CD8-positive, alpha-beta memory T cell (primary cell): ENCODE results near the gene RASA3. TPM values are rescaled to one million over a fixed set of nuclear protein-coding genes. Genes with fewer than 3 reads are reported as not detected.
A peak's percentile ranks its signal among the peaks of the same experiment; 100 is the strongest.

Experiments
- CTCF ChIA-PET: fragments of 350-600 bp; sonication (Branson Sonifier 250); formaldehyde crosslinking; loops from one replicate; lab custom pipeline; 2021; ENCODE audit warnings: antibody characterized with exemption; lab: Charles Lee
- POLR2A ChIA-PET: fragments of 350-600 bp; sonication (Branson Sonifier 250); formaldehyde crosslinking; loops from one replicate; lab custom pipeline; 2021; ENCODE audit warnings: antibody characterized with exemption; lab: Charles Lee
- DNase-seq, 5 donors: peaks; one replicate each; pipeline versions ENCODE4 v3.0.0 to v3.0.0-alpha.2; 2020 to 2022; ENCODE audit warnings: mixed read lengths in 1 of 5
- H3K27ac ChIP-seq: one replicate; pipeline ENCODE4 v1.7.0; 2013; ENCODE audit warnings: low read depth, mild to moderate bottlenecking, low read length, moderate library complexity
- H3K27me3 ChIP-seq: 2 replicates; pipeline ENCODE4 v1.7.0; 2013; ENCODE audit warnings: low read length, mild to moderate bottlenecking; ENCODE audit not compliant: insufficient read depth, poor library complexity, severe bottlenecking
- H3K36me3 ChIP-seq: 2 replicates; pipeline ENCODE4 v1.7.0; 2013; ENCODE audit warnings: mild to moderate bottlenecking, low read length, moderate library complexity; ENCODE audit not compliant: insufficient read depth
- H3K4me1 ChIP-seq: 2 replicates; pipeline ENCODE4 v1.7.0; 2013; ENCODE audit warnings: mild to moderate bottlenecking, low read length, moderate library complexity; ENCODE audit not compliant: insufficient read depth
- H3K4me3 ChIP-seq: 2 replicates; pipeline ENCODE4 v1.7.0; 2013; ENCODE audit warnings: mild to moderate bottlenecking, low read length
- H3K9me3 ChIP-seq: 2 replicates; pipeline ENCODE4 v1.7.0; 2013; ENCODE audit warnings: mild to moderate bottlenecking, low read length
- H3K27ac Mint-ChIP-seq, 8 donors: one replicate each; pipeline ENCODE4 v1.8.0; 2020 to 2021; ENCODE audit warnings: mixed read lengths in 8 of 8, mild to moderate bottlenecking in 6 of 8, inconsistent platforms in 3 of 8, moderate library complexity in 3 of 8
- H3K27me3 Mint-ChIP-seq, 2 donors: one replicate each; pipeline ENCODE4 v1.8.0; 2020 to 2021; ENCODE audit warnings: mixed read lengths in 2 of 2, mild to moderate bottlenecking in 1 of 2, moderate library complexity in 1 of 2
- H3K36me3 Mint-ChIP-seq, 3 donors: one replicate each; pipeline ENCODE4 v1.8.0; 2020 to 2021; ENCODE audit warnings: mixed read lengths in 3 of 3, inconsistent platforms in 1 of 3, mild to moderate bottlenecking in 1 of 3
- H3K4me1 Mint-ChIP-seq, 3 donors: one replicate each; pipeline ENCODE4 v1.8.0; 2020 to 2021; ENCODE audit warnings: mixed read lengths in 3 of 3, inconsistent platforms in 1 of 3, mild to moderate bottlenecking in 1 of 3
- H3K4me3 Mint-ChIP-seq, 7 donors: one replicate each; pipeline ENCODE4 v1.8.0; 2020 to 2021; ENCODE audit warnings: mixed read lengths in 7 of 7, mild to moderate bottlenecking in 6 of 7, moderate library complexity in 4 of 7, inconsistent platforms in 2 of 7
- H3K9me3 Mint-ChIP-seq, 5 donors: one replicate each; pipeline ENCODE4 v1.8.0; 2020 to 2022; ENCODE audit warnings: mixed read lengths in 5 of 5, mild to moderate bottlenecking in 3 of 5, moderate library complexity in 2 of 5, inconsistent platforms in 1 of 5
- polyA plus RNA-seq: library from polyadenylated mRNA; unstranded; fragments of 300-500 nt; fragmentation: Illumina TruSeq; gene quantifications from one replicate; pipeline ENCODE4 v1.2.3, GENCODE V29; 2021
- total RNA-seq, 2 experiments: library from RNA; stranded (reverse); gene quantifications; one replicate each; pipeline ENCODE4 v1.2.3, GENCODE V29; 2021

Gene RASA3
- total and polyA plus RNA-seq, 3 experiments from 2014 or later = 26.4 to 123 (median 27.1) TPM

- Histone ChIP-seq H3K36me3 (peaks cover 48% of the 10 kb centered on the region), H3K27ac (no peak overlapping the region), H3K4me3 (no peak overlapping the region), H3K27me3 (no peaks in the 10 kb centered on the region), H3K9me3 (no peaks in the 10 kb centered on the region), H3K4me1 (peaks cover 11% of the 10 kb centered on the region)
- Mint-ChIP-seq H3K27ac (peak overlapping the region in 1 of 8 donors; percentile 63), H3K4me1 (peaks cover 36 to 56% (median 41%) of the 10 kb centered on the region in 3 donors), H3K36me3 (peaks cover 0 to 68% (median 12%) of the 10 kb centered on the region in 3 donors), H3K27me3 (peaks cover 0 to 3% of the 10 kb centered on the region in 2 donors), H3K4me3 (no peak overlapping the region), H3K9me3 (peaks cover 0 to 2% (median 0%) of the 10 kb centered on the region in 5 donors)
- CTCF ChIA-PET = no interaction called here
- DNase-seq = no peak
- POLR2A ChIA-PET = no interaction called here
Observed at GRCh38 chr13:114033541-114034315, 98.7 kb downstream of the RASA3 start.

- H3K9me3 Mint-ChIP-seq = peaks cover 0 to 3% (median 0%) of the 10 kb centered on the region in 5 donors
- H3K4me3 ChIP-seq = no peak overlapping the region
- peaks cover 0 to 3% of the 10 kb centered on the region in 2 donors for H3K27me3 Mint-ChIP-seq
- H3K36me3 Mint-ChIP-seq = peaks cover 0 to 65% (median 11%) of the 10 kb centered on the region in 3 donors
- DNase-seq = no peak
- CTCF ChIA-PET = no interaction called here
- peaks cover 56% of the 10 kb centered on the region for H3K36me3 ChIP-seq
- H3K4me1 Mint-ChIP-seq = peaks cover 33 to 45% (median 33%) of the 10 kb centered on the region in 3 donors
- no peaks in the 10 kb centered on the region for H3K9me3 ChIP-seq
- no peak overlapping the region for H3K27ac ChIP-seq
- POLR2A ChIA-PET = no interaction called here
- peaks cover 11% of the 10 kb centered on the region for H3K4me1 ChIP-seq
- peak overlapping the region in 2 of 8 donors; percentile 42 to 82 for H3K27ac Mint-ChIP-seq
- H3K27me3 ChIP-seq = no peaks in the 10 kb centered on the region
- H3K4me3 Mint-ChIP-seq = peak overlapping the region in 1 of 7 donors; percentile 40
Observed at GRCh38 chr13:114032126-114032799, 100.2 kb downstream of the RASA3 start.

GRCh38 chr13:114031631-114032030 is 100.8 kb downstream of the RASA3 start:
- Histone ChIP-seq H3K36me3 (peaks cover 57% of the 10 kb centered on the region), H3K9me3 (no peaks in the 10 kb centered on the region), H3K4me1 (peaks cover 11% of the 10 kb centered on the region), H3K4me3 (no peak overlapping the region), H3K27me3 (no peaks in the 10 kb centered on the region), H3K27ac (no peak overlapping the region)
- Mint-ChIP-seq H3K36me3 (peaks cover 0 to 63% (median 10%) of the 10 kb centered on the region in 3 donors), H3K27me3 (peaks cover 0 to 3% of the 10 kb centered on the region in 2 donors), H3K4me1 (peaks cover 29 to 40% (median 30%) of the 10 kb centered on the region in 3 donors), H3K27ac (peak overlapping the region in 2 of 8 donors; percentile 58 to 82), H3K4me3 (no peak overlapping the region), H3K9me3 (peaks cover 0 to 4% (median 0%) of the 10 kb centered on the region in 5 donors)
- no peak for DNase-seq
- CTCF ChIA-PET = no interaction called here
- POLR2A ChIA-PET = no interaction called here

- Histone ChIP-seq H3K27ac (no peak overlapping the region), H3K36me3 (peaks cover 62% of the 10 kb centered on the region), H3K9me3 (no peaks in the 10 kb centered on the region), H3K4me3 (no peak overlapping the region), H3K4me1 (peaks cover 11% of the 10 kb centered on the region), H3K27me3 (no peaks in the 10 kb centered on the region)
- Mint-ChIP-seq H3K4me1 (peaks cover 29 to 37% (median 30%) of the 10 kb centered on the region in 3 donors), H3K36me3 (peaks cover 0 to 63% (median 10%) of the 10 kb centered on the region in 3 donors), H3K9me3 (peaks cover 0 to 4% (median 0%) of the 10 kb centered on the region in 5 donors), H3K27me3 (peaks cover 0 to 3% of the 10 kb centered on the region in 2 donors), H3K27ac (peak overlapping the region in 5 of 8 donors; percentile 36 to 77 (median 52)), H3K4me3 (peak overlapping the region in 3 of 7 donors; percentile 20 to 71 (median 44))
- CTCF ChIA-PET = no interaction called here
- DNase-seq = no peak
- POLR2A ChIA-PET = no interaction called here
Observed at GRCh38 chr13:114030666-114031610, 101.5 kb downstream of the RASA3 start.

GRCh38 chr13:114029866-114030625 is 102.4 kb downstream of the RASA3 start:
- Mint-ChIP-seq H3K4me1 (peaks cover 28 to 36% (median 30%) of the 10 kb centered on the region in 3 donors), H3K9me3 (peaks cover 0 to 4% (median 0%) of the 10 kb centered on the region in 5 donors), H3K27me3 (peaks cover 0 to 7% of the 10 kb centered on the region in 2 donors), H3K27ac (peak overlapping the region in 3 of 8 donors; percentile 52 to 76 (median 61)), H3K4me3 (peak overlapping the region in 1 of 7 donors; percentile 71), H3K36me3 (peaks cover 0 to 63% (median 10%) of the 10 kb centered on the region in 3 donors)
- ChIA-PET CTCF (no interaction called here), POLR2A (no interaction called here)
- Histone ChIP-seq H3K27ac (no peak overlapping the region), H3K4me3 (no peak overlapping the region), H3K36me3 (peaks cover 62% of the 10 kb centered on the region), H3K9me3 (no peaks in the 10 kb centered on the region), H3K4me1 (peaks cover 11% of the 10 kb centered on the region), H3K27me3 (no peaks in the 10 kb centered on the region)
- DNase-seq = no peak

- no peaks in the 10 kb centered on the region for H3K4me1 ChIP-seq
Observed at GRCh38 chr13:114027826-114028225, 104.6 kb downstream of the RASA3 start.

More at GRCh38 chr13:114027826-114028225, 104.6 kb downstream of the RASA3 start:
- Histone ChIP-seq H3K4me3 (no peak overlapping the region), H3K9me3 (no peaks in the 10 kb centered on the region), H3K27me3 (no peaks in the 10 kb centered on the region), H3K36me3 (peaks cover 67% of the 10 kb centered on the region), H3K27ac (no peak overlapping the region)
- POLR2A ChIA-PET = no interaction called here
- Mint-ChIP-seq H3K27ac (no peak overlapping the region), H3K9me3 (peaks cover 0 to 7% (median 0%) of the 10 kb centered on the region in 5 donors), H3K36me3 (peaks cover 0 to 69% (median 9%) of the 10 kb centered on the region in 3 donors), H3K4me1 (peaks cover 21 to 32% (median 25%) of the 10 kb centered on the region in 3 donors), H3K4me3 (no peak overlapping the region), H3K27me3 (peaks cover 0 to 7% of the 10 kb centered on the region in 2 donors)
- CTCF ChIA-PET = no interaction called here
- no peak for DNase-seq
